Colon (tissue), 2 donors: Measurements from ENCODE around the gene PGAP3.

Source experiments
- FAIRE-seq: peaks from 2 replicates; lab custom pipeline; 2012; peaks lifted over from hg19 to GRCh38; lab: Jason Lieb, UNC
- donor health status: control.
- donor health status: control.

The PGAP3 gene

DNA sequence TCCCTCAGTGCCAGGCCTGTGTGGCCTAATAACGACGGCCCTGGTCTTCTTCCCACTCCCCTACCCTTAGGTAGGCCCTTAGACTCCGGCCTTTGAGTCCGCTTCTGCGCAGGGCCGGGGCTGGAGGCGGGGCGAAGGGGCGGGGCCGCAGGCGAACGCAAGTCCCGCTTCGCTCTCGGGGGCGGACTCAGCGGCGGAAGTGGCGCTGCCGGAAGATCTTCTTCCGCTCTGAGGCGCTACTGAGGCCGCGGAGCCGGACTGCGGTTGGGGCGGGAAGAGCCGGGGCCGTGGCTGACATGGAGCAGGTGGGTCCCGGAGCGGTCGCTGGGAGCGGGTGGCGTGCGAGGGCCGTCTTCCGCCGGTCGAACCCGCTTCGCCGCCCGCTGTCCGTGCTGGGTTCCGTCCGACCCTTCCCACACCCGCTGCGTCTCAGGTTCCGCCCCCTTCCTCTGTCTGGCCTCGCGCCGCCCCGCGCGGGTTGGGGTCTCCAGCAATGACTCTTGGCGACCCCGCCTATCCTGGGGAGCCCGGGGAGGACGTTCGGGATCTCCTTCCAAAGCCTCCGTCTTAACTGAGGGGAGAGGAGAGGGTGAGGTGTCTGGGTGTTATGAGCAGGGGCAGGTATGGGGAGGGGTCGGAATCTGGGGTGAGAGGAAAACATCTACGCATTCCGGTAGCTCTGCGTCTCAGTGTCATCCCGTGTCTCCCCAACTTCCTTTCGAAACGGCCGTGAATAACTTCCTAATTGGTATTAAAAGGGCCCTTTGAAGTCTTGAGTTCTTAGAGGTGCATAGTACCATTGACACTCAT, 50.7 kb downstream of the PGAP3 start, which contains the start of gene STARD3:
STARD3 (plus strand) TSS at position 218 of the 810 bp plus-strand sequence. CDS start 16,388 bp downstream, outside the sequence.
- no peak for FAIRE-seq

DNA sequence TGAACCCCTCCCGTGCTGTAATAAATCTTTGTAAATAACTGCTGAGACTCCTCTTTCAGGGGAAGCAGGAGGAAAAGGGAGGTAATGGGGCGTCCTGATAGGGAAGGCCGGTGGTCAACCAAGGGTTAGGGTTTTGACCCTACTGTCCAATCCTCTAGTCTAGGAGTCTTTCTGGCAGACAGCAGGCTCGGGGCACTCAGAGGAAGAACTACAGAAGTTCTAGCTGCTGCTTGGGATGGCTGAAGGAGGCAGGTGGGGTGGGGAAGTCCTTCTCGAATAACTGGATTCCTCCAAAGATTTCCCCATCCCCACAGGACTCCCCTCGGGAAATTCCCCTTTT, 51.3 kb downstream of the PGAP3 start:
- no peak for FAIRE-seq

DNA sequence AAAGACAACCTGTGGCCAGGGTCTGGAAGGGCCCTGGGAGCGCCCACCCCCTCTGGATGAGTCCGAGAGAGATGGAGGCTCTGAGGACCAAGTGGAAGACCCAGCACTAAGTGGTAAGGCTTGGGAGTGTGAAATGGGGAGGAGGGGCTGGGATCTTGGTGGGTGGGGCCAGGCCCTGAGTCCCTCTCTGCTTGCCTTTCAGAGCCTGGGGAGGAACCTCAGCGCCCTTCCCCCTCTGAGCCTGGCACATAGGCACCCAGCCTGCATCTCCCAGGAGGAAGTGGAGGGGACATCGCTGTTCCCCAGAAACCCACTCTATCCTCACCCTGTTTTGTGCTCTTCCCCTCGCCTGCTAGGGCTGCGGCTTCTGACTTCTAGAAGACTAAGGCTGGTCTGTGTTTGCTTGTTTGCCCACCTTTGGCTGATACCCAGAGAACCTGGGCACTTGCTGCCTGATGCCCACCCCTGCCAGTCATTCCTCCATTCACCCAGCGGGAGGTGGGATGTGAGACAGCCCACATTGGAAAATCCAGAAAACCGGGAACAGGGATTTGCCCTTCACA, 52.2 kb downstream of the PGAP3 start:
- no peak for FAIRE-seq

DNA sequence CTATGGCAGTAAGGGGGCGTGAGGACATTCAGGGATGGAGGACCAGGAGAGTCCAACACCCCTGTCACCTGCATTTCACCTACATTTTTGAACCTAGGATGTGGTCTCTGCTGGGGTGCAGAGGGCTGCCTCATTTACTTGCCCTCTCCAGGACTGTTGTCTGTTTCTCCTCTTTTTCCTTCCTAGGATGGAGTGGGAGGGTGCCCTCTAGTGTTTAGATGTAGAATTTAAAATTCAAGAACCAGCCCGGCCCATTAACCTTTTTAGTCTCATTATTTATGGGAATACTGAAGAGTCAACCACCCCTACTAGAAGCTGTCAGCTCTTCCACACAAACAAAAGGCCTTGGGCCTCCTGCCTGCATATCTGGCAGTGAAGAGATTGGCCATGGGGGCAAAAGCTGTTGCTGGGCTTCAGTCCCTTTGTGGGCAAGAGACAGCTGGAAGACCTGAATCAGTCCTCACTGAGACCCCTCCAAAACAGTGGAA, 53.4 kb downstream of the PGAP3 start:
- FAIRE-seq, result no peak

DNA sequence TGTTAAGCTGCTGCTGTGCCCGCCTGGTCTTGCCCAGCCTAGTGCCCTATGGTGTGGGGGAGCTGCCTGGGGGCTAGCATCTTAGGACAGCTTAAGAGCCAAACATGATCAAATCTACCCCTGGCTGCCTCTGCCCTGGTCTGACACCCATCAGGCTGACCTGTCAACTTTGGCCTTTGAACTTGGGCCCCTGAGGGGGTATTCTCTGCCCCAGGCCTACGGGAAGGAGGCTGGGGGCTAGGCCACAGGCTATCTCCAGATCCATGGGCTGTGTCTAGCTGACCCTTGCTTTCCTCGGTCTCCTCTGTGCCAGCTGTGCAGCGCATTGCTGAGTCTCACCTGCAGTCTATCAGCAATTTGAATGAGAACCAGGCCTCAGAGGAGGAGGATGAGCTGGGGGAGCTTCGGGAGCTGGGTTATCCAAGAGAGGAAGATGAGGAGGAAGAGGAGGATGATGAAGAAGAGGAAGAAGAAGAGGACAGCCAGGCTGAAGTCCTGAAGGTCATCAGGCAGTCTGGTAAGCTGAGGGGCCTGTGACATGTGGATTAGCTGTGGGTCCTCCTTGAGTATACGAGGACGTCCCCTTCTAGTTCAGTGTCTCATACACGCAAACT, 54.2 kb downstream of the PGAP3 start:
- FAIRE-seq, result no peak

DNA sequence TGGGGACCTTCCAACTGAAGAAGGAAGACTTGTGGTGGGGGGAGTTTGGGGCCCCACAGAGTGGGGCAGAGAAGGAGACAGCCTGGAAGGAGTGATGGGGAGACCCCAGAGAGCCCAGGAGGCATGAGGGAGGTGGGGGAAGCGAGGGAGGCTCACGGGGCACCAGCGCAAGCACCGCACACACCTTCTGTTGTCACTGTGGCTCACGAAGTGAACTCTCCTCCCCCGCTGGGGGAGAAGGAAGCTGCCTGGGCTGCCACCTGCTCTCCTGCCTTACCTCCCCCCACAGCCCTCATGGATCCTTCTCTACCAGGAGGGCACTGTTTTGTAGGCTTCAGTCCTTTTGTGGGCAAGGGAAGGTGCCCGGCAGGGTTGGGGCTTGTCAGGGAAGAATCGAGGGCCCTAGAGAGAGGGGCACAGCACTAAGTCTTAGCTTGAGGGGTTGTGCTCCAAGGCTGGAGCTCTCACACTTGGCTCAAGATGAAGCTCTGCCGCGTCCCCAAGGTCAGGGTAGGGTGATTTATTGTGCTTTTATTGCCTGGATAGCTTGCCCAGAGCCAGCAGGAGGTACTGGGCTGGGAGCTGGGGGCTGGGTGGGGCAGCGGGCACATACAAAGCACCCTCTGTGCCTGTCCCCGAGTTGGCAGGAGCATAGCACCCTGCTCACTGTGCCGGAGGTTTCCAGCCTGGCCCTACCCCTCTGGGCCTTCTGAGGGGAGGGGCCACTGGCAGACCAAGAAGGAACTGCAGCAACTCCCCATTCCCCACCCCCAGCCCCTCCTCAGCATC, 55.5 kb downstream of the PGAP3 start:
- no peak for FAIRE-seq

DNA sequence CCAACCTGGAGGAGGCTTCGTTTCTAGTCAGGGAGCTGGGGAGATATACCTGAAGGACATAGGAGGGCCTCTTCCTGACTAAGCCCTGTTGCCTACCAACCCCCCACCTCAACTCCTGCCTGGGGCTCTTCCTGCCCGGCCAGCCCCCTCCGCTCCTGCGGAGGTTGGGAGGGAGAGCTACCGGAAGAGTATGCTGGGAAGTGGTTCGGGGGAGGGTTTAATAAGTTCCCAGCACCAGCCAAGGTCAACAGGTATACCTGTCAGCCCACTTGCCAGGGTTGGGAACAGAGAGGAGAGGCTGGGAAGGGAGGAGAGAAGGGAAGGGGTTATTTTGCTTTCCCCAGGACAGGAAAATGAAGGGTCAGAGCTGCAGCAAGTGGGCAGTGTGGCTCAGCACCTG, 56.5 kb downstream of the PGAP3 start:
- FAIRE-seq, result no peak

DNA sequence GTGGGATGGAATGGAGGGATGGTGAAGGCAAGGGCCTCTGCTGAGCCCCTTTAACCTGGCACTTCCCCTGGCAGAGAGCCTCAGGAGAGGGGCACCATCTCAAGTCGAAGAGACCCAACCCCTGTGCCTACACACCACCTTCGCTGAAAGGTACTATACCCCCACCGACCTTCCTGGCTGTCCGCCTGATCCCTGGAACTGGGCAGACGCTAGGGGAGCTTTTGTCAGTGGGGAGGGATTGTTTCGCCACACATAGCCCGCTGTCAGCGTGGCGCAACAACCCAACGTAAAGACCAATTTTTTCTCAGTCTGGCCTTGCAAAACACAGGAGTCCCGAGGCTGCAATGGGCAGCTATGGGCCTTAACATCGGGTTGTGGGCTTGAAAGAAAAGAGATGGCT, 58.0 kb downstream of the PGAP3 start:
- FAIRE-seq, result no peak

DNA sequence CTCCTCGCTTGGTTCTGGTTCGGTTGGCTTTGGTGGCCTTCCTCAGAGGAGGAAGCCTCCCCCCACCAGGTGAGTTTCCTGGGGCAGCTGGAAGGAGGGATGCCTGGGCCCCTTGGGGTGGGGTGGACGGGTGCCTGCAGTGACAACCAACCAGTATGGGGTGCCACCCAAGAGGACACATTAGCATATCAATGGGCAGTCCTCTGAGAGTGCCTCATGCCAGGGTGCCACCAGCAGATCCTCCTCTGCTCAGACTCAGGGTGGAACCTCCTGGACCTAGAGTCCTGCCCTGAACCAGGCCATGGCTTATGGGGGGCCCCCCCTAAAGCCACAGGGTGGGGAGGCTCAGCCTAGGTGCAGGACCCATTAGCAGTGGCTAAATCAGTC, 58.4 kb downstream of the PGAP3 start:
- FAIRE-seq, result no peak

DNA sequence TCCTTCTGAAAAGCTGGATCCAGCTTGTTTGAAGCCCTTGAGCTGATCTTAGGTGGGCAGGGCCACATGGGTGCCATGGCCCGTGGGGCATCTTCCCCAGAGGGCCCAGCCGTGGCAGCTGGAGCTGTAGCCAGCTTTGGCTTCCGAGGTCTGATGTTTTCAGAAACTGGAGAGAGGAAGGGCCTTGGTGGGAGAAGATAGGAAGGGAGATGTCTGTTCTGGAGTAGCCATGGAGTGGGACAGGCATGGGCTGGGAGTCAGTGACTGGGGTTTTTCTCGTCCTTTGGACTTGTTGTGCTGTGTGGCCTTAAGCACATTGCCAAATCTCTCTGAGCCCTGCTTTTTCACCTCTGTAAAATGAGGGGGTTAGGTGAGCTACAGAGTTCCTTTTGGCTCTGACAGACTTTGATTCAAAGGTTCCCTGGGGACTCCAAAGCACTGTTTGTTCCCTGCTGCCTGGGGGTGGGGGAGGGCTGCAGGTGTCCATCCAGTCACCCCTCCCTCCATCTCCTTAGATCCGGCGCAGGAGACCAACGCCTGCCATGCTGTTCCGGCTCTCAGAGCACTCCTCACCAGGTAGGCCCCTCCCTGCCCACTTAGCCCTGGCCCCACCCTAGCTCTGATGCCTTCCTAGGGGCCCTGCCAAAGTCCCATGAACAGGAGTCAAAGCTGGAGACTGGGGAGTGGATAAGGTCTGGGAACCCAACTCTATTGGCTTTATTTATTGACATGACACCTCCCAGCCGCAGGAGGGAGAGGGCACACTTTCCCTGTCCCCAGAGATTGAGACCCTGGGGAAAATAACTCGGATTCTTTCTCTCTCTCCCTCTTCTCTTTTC, 59.0 kb downstream of the PGAP3 start:
- no peak for FAIRE-seq

DNA sequence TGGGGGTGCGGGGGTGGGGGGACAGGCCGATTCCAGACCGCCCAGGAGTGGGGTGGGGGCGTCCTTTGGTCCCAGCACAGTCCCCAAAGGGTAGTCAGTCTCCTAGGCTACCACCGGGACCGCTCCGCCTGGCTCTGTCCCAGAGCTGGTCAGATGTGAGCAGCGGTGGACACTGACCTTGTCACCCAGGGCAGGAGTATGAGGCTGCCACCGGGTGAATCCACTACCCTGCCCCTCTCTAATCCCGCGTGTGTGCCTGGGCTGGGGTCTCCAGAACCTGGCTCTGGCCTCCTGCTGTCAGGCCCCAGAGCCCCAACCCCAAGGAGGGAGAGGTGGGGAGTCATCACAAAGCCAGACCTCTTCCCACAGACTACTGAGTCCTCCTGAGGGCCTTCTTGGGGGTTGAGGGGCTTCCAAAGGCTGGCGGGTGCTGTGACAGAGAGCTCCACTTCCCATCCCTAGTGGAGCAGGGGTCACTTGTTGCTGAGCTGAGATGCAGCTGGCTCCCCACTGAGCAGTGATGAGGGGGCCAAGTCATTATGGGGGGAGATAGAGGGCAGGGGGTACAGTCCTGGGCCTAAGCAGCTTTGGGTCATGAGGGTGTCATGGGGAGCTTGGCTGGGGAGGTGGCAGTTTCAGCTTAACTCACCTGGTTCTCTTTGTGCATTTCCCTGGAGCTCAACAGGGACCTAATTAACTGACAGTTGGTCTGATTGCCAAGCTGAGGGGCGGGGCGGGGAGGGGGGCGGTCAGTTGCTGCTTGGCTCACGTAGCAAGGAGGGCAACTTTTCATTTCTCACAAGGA, 59.9 kb downstream of the PGAP3 start:
- no peak for FAIRE-seq

DNA sequence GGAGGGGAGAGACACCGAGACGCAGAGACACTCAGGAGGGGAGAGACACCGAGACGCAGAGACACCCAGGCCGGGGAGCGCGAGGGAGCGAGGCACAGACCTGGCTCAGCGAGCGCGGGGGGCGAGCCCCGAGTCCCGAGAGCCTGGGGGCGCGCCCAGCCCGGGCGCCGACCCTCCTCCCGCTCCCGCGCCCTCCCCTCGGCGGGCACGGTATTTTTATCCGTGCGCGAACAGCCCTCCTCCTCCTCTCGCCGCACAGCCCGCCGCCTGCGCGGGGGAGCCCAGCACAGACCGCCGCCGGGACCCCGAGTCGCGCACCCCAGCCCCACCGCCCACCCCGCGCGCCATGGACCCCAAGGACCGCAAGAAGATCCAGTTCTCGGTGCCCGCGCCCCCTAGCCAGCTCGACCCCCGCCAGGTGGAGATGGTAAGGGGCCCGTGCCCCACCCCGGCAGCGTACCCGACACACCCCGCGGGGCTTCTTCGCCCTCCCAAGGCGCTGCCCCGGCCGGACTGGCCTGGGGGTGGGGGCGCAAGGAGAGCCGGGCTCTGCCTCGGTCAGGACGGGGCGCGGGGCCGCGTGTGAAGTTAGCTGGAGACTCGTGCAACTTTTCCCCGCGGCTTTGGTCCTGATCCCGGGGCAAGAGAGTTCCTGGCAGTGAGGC, 60.7 kb downstream of the PGAP3 start:
- FAIRE-seq, result no peak

DNA sequence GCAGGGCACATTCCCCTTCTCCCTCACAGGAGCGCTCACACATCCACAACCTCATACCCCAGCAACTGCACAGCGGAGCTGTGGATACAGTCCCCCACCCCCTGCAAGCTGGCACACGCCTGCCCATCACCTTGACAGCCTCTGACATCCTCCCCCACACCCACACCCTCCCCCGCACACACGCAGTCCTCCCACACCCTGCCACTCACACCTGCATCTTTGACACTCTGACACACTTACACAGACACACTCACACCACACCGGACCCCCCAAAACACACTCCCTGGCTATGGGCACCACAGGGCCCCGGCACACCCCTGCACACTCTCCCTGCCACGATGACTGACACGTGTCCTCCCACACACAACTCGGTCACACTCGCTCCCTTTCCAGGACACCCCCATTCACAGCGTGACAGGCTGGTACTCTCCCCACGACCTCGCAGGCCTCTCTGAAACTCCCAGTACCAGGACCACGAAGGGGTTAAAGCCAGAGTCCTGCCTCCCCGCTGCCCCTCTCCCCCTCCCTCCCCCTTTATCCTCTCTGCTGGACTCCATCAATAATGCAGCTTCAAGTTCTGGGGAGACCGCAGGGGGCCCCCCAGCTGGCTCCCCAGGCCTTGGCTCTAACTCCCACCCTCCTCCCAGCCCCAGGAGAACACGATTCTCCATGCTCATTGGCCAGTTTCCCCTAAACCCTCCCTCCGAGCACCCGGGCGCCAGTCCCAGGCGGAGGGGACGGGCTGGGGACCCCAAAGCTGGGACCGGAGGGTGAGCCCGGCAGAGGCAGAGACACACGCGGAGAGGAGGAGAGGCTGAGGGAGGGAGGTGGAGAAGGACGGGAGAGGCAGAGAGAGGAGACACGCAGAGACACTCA, 61.4 kb downstream of the PGAP3 start, which contains the start of gene PPP1R1B:
PPP1R1B (plus strand) TSS at position 782 of the 876 bp plus-strand sequence. CDS start 441 bp downstream, outside the sequence.
- no peak for FAIRE-seq

DNA sequence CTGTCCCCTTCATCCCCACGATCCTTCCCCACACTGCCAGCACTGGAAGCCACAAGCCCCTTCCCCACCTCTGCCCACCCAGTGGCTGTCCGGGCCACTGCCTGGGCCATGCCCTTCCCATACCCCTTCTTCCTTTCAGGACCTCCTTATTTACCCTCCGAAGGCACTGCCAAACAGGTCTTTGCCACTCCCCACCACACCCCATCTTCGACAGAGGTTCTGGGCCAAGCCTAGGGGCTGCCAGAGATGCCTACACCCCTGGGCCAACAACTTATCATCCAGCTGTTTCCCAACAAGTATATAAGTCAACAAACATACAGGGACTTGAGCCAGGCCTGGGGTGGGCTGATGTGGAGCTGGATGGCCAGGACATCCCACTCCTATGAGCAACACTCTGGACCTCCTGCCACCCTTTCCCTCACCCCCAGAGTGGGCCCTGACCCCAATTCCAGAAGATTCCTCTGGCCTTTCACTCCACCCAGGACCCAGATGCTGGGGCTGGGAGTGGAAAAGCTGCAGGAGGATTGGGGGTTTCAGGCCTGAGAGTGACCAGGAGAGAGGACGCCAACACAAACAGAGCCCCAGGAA, 62.6 kb downstream of the PGAP3 start:
- no peak for FAIRE-seq

DNA sequence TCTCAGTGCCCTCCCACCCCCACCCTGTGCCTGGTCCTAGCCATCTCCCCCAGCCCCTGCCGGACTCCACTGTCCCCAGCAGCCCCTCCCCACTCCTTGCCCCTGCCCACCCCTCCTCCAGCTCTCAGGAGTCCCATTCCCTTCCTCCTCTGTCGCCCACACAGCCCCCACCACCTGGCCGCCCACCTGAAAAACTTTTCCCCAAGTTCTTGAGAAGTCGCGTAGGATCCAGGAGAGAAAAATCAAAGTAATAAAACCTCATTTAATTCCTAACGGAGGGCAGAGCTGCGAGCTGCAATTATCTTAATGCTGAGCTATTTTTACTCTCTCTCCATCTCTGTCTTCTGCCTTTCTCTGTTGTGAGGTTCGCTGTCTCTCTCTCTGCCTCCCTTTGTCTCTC, 63.5 kb downstream of the PGAP3 start:
- no peak for FAIRE-seq

DNA sequence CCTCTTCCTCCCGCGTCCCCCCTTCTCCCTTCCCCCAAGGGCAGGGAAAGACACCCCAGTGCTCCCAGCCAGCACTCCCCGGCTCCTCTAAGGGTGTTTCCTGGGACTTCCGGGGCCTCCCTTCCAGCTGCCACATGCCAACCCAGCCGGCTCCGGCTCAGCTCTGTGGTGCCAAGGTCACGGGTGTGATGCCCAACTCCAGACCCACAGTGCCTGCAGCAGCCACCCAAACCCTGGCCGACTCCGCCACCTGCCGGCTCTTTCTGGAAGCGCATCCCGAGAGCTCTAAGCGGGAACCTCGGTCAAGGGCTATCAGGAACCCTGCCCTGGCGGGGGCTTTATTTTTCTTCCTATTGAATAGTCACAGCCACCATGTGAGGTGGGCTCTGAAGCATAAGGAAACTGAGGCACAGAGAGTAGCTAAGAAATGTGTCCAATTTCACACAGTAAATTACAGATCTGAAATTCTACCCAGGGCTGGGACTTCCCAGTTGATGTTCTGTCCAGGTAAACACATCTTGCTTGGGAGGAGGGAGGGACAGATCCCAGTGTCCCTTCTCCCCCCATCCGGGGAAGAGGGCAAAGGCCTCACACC, 64.4 kb downstream of the PGAP3 start:
- FAIRE-seq, result no peak

DNA sequence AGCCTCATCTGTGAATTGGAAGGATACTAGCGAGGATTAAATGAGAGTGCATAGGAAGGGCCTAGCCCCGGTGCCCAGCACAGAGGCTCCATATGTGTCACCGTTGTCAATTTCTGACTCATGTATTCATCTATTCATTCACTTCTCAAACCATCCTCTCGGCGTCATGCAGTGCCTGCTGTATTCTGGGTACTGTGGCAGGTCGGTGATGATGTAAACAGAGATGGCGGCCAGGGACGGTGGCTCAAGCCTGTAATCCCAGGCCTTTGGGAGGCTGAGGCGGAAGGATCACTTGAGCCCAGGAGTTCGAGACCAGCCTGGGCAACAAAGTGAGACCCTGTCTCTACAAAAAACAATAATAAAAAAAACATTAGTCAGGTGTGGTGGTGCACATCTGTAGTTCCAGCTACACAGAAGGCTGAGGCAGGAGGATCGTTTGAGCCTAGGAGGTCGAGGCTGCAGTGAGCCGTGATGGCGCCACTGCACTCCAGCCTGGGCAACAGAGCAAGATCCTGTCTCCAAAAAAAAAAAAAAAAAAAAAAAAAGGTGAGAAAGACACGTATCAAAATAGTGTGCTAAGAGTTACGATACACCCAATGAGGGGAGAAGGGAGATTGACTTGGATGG, 65.4 kb downstream of the PGAP3 start:
- FAIRE-seq, result no peak
